Activated B cell treated with CpG ODN at 0.5 μM for 24 hours (primary cell): ENCODE measurements around the gene MMP17. TPM values are rescaled to one million over a fixed set of nuclear protein-coding genes. Genes with fewer than 3 reads are reported as not detected.

Experiments
- ATAC-seq: fragments of 200-7000 bp; cut with Tn5 transposase; one replicate; pipeline ENCODE4 v1.10.0; 2021; ENCODE audit warnings: low read depth, mild to moderate bottlenecking, moderate library complexity
- CTCF ChIA-PET: fragments of 350-600 bp; sonication (Branson Sonifier 250); formaldehyde crosslinking; loops from one replicate; lab custom pipeline; 2021; ENCODE audit warnings: antibody characterized with exemption; lab: Charles Lee
- POLR2A ChIA-PET: fragments of 350-600 bp; sonication (Branson Sonifier 250); formaldehyde crosslinking; loops from one replicate; lab custom pipeline; 2021; ENCODE audit warnings: antibody characterized with exemption; lab: Charles Lee
- DNase-seq: peaks from one replicate; pipeline ENCODE4 v3.0.0; 2022
- H3K27ac Mint-ChIP-seq: one replicate; pipeline ENCODE4 v1.8.0; 2020; ENCODE audit warnings: mixed read lengths
- H3K27me3 Mint-ChIP-seq: one replicate; pipeline ENCODE4 v1.8.0; 2021; ENCODE audit warnings: mixed read lengths
- H3K36me3 Mint-ChIP-seq: one replicate; pipeline ENCODE4 v1.8.0; 2021; ENCODE audit warnings: low read depth, mixed read lengths
- H3K4me1 Mint-ChIP-seq: one replicate; pipeline ENCODE4 v1.8.0; 2021; ENCODE audit warnings: mixed read lengths
- H3K4me3 Mint-ChIP-seq: one replicate; pipeline ENCODE4 v1.8.0; 2020; ENCODE audit warnings: mild to moderate bottlenecking, mixed read lengths
- H3K9me3 Mint-ChIP-seq: one replicate; pipeline ENCODE4 v1.8.0; 2020; ENCODE audit warnings: mixed read lengths
- intact Hi-C: fragments of 100-400 bp; cut with micrococcal nuclease; formaldehyde crosslinking; loops from one replicate; pipeline ENCODE4 v1.15.1; 2024
- total RNA-seq: library from RNA; stranded (reverse); gene quantifications from 2 replicates; pipeline ENCODE4 v1.2.3, GENCODE V29; 2022
- TF ChIP-seq, protein P1 (sequence below): fragments of 200-600 bp; IDR thresholded peaks from one replicate; pipeline ENCODE4 v1.8.0; 2022; ENCODE audit warnings: antibody characterized with exemption, mild to moderate bottlenecking

The MMP17 gene
- total RNA-seq, 1 donor from 2014 or later: 11.3 TPM

- peaks cover 6% of the 10 kb centered on the region for H3K27me3 Mint-ChIP-seq
- intact Hi-C loops: loop anchor here (10.0 kb wide), 1 partner anchor 1018 kb away; the partner anchor contains the start of gene RAN
- H3K4me1 Mint-ChIP-seq: peaks cover 20% of the 10 kb centered on the region
- H3K27ac Mint-ChIP-seq: no peak overlapping the region
- CTCF ChIA-PET: no interaction called here
- H3K36me3 Mint-ChIP-seq: no peaks in the 10 kb centered on the region
- TF ChIP-seq, protein P1, sequence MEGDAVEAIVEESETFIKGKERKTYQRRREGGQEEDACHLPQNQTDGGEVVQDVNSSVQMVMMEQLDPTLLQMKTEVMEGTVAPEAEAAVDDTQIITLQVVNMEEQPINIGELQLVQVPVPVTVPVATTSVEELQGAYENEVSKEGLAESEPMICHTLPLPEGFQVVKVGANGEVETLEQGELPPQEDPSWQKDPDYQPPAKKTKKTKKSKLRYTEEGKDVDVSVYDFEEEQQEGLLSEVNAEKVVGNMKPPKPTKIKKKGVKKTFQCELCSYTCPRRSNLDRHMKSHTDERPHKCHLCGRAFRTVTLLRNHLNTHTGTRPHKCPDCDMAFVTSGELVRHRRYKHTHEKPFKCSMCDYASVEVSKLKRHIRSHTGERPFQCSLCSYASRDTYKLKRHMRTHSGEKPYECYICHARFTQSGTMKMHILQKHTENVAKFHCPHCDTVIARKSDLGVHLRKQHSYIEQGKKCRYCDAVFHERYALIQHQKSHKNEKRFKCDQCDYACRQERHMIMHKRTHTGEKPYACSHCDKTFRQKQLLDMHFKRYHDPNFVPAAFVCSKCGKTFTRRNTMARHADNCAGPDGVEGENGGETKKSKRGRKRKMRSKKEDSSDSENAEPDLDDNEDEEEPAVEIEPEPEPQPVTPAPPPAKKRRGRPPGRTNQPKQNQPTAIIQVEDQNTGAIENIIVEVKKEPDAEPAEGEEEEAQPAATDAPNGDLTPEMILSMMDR: no peak
- DNase-seq: no peak
- POLR2A ChIA-PET: interaction anchor here (0.9 kb wide), 1 partner anchor 37 kb away, joined by 3 read pairs; no protein-coding TSS in a partner anchor
- ATAC-seq: no peak
- no peak overlapping the region for H3K4me3 Mint-ChIP-seq
- H3K9me3 Mint-ChIP-seq: no peaks in the 10 kb centered on the region
These were observed 64.8 kb downstream of the MMP17 start for GRCh38 chr12:131892711-131893604.

DNA sequence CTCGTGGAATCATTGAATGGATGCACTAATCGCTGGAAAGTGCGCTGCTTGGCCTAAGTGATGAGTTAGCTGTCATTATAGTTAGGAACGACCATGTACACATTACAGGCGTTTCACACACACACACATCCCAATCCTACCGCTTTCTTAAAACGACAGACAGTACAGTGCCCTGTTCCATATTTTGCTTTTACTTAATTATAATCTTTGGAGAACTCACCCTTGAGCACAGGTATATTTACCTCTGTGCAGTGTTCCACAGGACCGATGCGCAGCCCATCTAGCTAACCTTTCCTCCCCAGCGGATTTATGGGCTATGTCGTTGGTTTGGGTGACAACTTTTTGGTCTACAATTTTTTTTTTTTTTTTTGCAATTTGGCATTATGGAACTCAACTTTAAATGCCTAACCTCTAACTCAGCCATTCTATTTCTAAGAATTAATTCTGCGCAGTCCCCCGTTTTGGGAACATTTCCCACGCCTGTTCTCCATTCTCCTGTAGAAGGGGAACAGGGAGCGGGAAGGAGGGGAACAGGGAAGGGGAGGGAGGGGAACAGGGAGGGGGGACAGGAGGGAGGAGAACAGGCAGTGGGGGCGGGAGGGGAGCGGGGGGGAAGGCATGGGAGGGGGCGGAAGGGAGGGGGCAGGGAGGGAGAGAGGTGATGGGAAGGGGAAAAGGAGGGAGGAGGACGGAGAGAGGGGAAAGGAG lies 65.6 kb downstream of the MMP17 start:
- Mint-ChIP-seq H3K9me3 (no peaks in the 10 kb centered on the region), H3K4me1 (peaks cover 22% of the 10 kb centered on the region), H3K4me3 (peak overlapping the region; percentile 53), H3K27ac (no peak overlapping the region), H3K36me3 (no peaks in the 10 kb centered on the region), H3K27me3 (peaks cover 6% of the 10 kb centered on the region)
- TF ChIP-seq, protein P1: no peak
- DNase-seq: no peak
- CTCF ChIA-PET: no interaction called here
- intact Hi-C loops: loop anchor here (1.0 to 10.0 kb wide), 6 partner anchors 36 to 1019 kb away; partner anchors contain the start of genes EP400, MMP17, PUS1 and RAN
- ATAC-seq: no peak
- POLR2A ChIA-PET: no interaction called here

DNA sequence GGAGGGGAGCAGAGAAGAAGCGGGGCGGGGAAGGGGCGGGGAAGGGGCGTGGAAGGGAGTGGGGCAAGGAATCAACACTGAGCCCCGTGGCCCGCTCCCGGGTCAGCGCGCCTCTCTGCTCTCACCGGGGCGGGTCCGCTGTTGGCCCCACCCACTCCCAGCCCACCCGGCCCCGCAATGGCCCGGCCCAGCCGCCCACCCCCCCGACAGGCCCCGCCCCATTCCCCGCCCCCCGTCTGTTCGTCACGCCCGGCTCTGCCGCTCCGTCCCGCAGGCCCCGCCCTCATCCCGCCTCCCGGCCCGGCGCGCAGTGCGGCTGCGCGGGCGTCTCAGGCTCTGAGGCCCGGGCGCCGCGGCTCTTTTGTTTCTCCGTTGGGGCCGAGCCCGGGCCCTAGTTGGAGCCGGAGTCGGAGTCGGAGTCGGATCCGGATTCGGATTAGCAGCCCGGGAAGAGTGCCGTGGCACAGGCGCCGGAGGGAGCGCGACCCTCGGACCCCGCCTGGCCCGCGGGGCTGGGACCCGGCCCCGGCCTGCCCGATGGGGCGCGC lies 66.2 kb downstream of the MMP17 start, which contains the start of gene ULK1:
Gene ULK1, plus strand, starts transcription at position 310 of the 548 bp plus-strand sequence. CDS start 380 bp downstream, outside the sequence.
- Mint-ChIP-seq H3K4me3 (peak within 1 kb of the TSS; percentile 82), H3K4me1 (peaks cover 22% of the 10 kb centered on the region), H3K27me3 (peaks cover 3% of the 10 kb centered on the region), H3K9me3 (no peaks in the 10 kb centered on the region), H3K36me3 (no peaks in the 10 kb centered on the region), H3K27ac (peak within 1 kb of the TSS; percentile 46)
- intact Hi-C loops: loop anchor here (1.0 to 10.0 kb wide), 6 partner anchors 35 to 1020 kb away; partner anchors contain the start of genes EP400, MMP17, PUS1 and RAN
- ATAC-seq: peak; percentile 86
- peak; percentile 97 for DNase-seq
- POLR2A ChIA-PET: no interaction called here
- TF ChIP-seq, protein P1: no peak
- CTCF ChIA-PET: no interaction called here

GRCh38 chr12:131894981-131895639 lies 66.9 kb downstream of the MMP17 start:
- TF ChIP-seq, protein P1: no peak
- no peaks in the 10 kb centered on the region for H3K27me3 Mint-ChIP-seq
- POLR2A ChIA-PET: interaction anchor here (1.3 to 1.6 kb wide), 2 partner anchors 29 to 55 kb away, joined by 3 to 14 read pairs; partner anchors contain the start of gene EP400
- H3K9me3 Mint-ChIP-seq: no peaks in the 10 kb centered on the region
- CTCF ChIA-PET: no interaction called here
- DNase-seq (peak; percentile 24), ATAC-seq (no peak)
- peaks cover 22% of the 10 kb centered on the region for H3K4me1 Mint-ChIP-seq
- H3K27ac Mint-ChIP-seq: peak overlapping the region; percentile 46
- peak overlapping the region; percentile 82 for H3K4me3 Mint-ChIP-seq
- intact Hi-C loops: loop anchor here (1.0 to 10.0 kb wide), 6 partner anchors 34 to 1020 kb away; partner anchors contain the start of genes EP400, MMP17, PUS1 and RAN
- no peaks in the 10 kb centered on the region for H3K36me3 Mint-ChIP-seq
